ENCODE results near the gene SYTL3.
"Not testable (repeated sequence)": the region's sequence is repeated elsewhere in the genome, so short reads cannot be mapped to it uniquely, and the experiment has no call there.

Gene SYTL3

DNA sequence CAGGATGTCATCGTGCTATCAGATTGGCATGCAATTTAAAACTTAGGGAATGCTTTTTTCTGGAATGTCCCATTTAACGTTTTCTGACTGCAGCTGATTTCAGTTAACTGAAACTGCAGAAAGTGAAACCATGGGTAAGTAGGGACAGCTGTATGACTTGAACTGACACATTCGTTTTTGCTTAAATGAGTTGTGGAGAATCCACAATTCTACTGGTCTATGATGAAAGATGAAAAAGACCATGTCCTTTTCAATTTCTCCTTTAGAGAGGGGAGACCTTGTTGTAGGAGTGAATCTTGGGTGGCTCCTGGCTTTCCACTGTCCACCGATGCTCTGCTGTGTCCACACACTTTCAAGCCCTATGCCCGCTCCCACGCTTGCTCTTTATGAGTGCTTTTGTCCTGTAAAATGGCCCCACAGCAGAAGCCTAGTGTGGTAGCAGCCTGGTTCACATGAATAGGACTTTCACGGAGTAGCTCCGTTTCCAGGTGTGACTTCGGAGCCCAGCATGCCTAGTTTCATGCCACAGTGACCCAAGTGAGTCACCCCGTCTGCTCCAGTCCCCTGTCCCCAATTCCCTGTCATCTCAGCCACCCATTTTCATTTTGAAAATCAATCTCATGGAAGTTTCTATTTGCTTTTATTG lies 27.2 kb upstream of the SYTL3 start:
- no peak for DNase-seq

DNA sequence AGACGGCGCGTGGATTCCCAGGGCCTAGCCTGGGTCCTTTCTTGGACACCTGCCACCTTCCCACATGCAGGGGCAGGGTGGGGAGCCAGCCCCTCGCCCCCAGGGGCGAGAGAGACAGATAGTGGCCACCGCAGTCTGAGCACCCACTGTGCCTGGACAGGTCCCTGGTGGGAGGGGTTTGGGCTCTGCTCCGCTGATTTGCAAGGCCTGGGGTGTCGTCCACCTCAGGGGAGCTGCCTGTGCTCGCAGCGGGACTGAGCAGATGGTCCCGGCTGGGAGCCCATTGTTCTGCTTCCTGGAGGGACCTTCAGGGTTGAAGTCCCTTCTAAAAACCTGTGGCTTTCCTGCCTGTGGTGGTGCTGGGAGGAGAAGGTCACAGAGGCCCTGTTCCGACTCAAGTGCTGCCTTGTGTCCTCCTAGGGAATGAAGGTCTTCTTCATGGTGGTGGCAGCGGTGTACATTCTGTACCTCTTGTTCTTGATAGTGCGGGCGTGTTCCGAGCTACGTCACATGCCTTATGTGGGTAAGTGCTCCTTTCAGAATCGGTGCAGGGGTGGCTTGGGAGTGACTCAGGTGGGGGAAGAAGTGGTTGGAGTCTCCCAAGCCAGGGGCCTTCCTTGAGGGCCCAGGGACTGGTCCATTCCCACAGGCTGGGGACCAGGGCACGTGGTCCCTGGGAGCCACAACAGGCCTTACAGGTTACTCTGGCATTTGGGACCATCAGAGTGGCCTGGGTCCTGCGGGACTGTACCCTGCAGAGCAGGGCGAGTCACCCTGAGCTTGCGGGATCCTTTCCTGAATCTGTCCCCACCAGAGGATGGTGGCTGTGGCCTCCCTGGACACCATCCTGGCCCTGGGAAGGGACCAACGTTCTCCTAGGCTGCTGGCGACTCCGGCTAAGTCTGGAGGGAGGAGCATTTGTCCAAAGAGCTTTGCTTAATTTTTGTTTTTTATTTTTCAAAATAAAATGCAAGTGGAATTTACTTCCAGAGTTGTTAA lies 24.9 kb upstream of the SYTL3 start:
- no peak for DNase-seq

DNA sequence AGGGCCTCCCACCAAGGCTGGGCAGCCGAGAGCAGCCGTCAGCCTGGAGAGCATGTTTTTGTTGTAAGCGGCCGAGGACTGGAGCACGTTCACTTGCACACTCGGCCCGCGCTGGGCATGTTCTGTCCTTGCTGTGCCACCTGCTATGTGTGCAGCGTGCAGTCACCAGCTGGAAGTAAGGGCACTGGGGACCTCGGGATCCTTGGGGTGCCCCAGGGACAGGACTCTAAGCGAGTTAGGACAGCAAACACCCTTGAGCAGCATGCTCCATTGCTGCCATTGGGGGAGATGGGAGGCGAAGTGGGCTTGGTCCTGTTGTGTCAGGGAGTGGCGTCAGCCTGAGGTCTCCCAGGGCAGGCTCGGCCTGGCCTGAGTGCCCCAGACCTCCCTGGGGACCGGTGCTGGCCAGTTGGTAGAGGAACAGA lies 24.0 kb upstream of the SYTL3 start:
- DNase-seq = no peak

DNA sequence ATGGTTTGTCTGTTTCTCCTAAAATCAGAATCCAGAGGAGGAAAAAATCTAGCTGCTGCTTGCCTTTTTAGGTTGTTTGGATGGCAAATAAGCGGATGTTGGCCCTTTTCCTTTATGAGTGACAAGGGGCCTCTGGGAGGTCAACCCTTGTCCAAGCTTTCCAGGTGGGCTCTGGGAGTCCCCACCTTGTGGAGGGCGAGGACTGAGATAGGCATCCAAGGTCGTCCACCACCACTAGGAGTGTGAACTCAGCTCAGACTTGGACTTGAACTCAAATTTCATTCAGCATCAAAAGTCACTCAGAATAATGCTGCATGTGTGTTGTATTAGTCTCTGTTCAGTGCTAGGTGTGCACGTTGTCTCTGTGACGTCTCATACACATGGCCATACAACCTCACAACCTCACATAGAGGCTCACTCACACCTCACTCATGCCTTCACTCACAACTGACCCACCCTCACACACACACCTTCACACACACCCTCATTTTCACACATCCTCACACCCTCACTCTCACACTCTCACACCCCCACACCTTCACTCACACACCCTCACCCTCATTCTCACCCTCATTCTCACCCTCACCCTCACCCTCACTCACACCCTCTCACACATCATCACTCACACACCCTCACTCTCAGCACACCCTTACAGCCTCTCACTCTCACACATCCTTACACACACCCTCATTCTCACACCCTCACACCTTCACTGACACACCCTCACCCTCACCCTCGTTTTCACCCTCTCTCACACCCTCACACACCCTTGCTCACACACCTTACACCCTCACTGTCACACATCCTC lies 23.3 kb upstream of the SYTL3 start:
- no peak for DNase-seq

DNA sequence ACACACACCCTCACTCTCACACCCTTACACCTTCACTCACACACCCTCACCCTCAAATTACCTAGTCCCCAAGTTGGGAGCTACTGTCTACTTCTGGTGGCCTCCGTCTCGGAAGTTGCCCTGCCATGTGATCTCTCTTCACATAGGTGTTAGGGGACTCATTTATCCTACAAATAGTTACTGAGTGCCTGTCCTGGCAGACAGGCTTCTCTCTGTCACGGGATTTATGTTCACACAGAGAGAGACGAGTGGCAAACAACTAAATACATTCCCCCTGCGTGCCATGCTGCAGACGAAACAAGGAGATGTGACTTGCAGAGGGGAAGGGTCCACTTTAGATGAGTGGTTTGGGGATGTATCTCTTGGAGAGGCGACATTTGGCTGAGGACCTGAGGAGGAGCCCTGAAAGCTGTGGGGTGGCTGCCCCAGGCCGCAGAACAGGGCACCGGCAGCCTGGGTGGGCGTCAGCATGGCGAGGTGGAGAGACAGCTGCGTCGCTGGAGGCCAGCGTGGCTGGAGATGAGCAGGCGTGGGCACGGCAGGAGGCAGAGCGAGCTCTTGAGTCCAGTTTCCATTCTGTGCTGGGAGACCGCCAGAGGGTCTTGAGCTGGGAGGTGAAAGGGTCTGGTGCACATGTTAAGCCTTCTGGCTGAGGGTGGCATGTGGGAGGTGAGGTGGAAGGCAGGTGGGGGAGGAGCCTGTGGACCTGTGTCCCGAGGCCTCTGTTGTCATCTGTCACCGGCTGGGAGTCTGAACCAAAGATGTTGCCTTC lies 22.5 kb upstream of the SYTL3 start:
- no peak for DNase-seq

DNA sequence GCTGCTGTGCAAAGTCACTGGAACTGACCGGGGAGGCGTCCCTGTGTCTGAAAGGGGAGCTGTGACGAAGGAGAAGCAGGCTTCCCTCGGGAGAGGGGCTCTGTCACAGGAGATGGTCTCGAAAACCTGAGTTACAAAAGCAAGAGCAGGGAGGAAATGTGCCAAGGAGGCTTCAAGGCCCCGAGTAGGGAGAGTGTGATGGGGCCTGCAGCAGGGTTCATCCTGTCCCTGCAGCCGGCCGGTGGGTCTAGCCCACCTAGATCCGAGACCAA lies 22.0 kb upstream of the SYTL3 start:
- no peak for DNase-seq

DNA sequence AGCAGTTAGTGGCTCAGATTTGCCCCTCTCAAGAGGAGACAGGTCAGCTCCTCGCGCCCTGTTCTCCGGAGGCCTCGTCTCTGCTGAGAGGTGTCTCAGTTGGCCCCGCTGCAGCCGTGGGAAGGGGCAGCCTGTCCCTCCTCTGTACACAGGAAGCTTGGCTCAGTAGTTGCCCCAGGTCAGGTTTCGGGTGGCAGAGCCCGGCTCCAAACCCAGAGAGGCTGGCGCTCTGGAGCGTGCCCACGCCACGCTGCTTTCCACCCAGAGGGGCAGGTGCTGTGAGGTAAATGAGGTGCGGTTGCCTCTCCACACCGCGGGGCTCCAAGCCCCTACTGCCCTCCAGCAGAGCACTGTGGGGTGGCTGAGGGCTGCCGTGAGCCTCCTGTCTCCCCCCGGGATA lies 21.3 kb upstream of the SYTL3 start:
- DNase-seq = no peak

DNA sequence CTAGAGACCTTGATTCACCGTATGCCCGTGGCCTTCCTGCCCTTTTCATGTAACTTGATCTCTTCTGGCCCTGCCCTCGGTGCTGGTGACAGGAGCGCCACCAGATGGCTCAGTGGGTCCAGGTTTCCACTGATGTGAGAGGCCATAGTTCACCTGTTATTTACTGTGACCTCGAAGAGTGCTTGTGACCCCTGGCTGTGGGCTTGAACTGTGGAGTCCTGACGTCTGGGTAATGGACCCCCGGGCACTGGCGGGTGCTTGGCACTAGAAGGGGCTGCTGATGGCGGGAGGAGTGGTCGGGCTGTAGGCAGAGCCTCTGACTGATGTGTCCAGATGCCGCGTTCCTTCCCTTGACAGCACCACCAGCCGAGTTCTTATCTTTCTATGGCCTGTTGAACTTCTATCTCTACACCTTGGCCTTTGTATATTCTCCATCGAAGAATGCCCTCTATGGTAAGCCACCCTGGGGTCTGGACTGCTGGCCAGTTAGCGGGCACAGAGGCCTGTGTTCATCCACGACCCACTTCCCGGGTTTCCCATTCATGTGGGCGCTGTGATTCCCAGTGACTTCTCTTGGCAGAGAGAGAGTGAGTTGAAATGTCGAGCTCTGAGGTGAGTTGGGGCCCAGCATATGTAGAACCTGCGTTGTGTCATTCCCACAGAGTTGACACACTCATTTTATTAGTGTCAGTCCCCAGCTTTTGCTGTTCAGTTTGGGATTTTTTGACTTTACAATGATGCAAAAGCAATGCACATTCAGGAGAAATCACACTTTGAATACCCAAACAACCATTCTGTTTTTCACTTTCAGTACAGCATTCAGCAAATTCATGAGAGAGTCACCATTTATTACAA lies 20.3 kb upstream of the SYTL3 start:
- DNase-seq = no peak

DNA sequence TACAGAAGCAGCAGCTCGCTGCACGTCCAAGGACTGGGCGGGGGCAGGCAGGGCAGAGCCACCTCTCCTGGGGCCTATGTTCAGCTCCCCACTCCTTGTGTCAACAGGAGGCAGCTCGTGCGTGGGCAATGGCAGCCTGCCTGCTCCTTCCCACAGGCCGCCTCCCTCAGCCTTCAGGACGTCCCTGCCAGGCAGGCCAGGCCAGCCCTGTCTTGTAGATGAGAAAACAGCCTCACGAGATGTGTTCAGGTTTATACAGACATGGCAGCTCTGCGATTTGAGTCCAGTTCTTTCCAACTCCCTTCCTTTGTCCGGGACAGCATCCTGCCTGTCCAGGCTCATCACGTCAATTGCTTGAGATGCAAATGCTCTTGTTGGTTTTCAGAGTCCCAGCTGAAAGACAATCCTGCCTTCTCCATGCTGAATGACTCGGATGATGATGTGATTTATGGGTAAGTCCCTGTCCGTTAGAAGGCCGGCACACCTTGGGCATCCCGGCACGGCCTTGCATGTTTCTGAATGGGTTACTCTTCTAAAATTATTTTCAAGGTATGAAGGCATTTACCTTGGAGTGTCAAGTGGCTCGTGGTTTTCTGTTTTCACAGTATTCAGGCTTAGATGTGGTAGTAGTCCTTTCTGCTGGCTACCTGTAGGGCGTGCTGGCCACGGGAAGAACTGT lies 18.8 kb upstream of the SYTL3 start:
- no peak for DNase-seq

DNA sequence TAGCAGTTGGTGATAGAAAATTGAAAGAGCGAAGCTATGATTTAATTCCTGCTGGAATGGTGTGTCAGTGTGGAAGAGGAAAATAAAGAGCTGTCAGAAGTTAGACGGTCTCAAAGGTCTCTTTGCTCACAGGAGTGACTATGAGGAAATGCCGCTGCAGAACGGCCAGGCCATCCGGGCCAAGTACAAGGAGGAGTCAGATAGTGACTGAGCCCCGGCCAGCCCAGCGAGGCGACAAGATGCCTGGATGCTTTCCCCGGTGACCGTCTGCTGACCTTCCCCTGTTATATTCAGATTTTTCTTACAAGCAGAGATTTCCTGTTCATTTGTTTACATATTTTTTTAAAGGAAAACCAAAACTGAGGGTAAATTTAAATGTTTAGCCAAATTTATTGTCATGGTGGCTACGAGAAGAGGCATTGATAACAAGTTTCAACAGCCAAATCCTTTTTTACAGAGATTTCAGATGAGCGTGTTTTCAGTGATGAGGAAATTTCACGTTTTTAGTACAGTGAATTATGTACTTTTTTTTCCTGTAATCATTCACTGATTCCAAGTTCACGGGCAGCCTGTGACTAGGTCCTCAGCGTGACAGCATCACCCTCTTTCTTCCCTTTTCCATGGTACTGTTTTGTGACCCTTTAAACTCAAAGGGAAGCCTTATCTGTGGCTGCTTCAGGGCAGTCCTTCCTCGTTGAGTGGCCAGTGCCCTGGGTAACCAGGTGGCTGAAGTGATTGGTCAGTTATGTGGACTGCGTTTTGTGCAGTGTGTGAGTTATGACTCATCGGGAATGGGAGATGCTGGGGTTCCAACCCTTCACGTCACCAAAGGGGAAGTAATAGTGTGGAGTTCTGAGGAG lies 17.9 kb upstream of the SYTL3 start:
- DNase-seq = no peak

DNA sequence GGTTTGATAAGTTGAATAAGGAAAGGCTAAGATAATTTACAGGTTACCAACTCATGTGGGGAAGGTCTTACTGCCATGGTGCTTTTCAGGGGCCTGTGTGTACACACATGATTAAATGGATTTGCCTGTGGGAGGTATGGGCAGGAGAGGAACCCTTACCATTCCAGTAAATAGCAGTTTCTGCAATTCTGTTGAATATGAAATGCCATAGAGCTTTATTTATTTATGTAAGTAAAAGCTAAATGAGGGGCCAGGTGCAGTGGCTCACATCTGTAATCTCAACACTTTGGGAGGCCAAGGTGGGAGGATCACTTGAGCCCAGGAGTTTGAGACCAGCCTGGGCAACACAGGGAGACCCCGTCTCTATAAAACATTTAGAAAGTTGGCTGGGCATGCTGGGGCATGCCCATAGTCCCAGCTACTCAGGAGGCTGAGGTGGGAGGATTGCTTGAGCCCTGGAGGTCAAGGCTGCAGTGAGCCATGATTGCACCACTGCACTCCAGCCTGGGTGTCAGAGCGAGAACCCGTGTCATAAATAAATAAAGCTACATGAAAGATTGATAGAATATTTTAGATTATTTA lies 17.2 kb upstream of the SYTL3 start:
- DNase-seq = not testable (repeated sequence)

DNA sequence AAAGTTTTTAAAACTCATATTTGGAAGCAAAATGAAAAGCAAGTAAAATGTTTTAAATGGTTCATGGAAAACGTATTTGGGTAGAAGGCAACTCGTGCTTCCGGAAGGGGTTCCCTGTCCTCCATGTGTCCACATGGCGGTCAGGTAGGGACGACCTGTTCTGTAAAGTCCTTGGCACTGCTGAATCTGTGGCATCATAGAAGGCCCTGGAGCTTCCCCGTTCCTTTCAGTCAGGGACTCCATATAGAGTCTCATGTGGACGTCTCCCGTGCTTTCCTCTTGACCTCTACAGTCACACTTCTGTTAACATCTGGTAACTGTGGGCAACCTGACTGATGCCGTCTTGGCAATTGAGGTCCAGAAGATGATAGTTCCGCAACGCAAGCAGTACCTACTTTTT lies 16.7 kb upstream of the SYTL3 start:
- no peak for DNase-seq

DNA sequence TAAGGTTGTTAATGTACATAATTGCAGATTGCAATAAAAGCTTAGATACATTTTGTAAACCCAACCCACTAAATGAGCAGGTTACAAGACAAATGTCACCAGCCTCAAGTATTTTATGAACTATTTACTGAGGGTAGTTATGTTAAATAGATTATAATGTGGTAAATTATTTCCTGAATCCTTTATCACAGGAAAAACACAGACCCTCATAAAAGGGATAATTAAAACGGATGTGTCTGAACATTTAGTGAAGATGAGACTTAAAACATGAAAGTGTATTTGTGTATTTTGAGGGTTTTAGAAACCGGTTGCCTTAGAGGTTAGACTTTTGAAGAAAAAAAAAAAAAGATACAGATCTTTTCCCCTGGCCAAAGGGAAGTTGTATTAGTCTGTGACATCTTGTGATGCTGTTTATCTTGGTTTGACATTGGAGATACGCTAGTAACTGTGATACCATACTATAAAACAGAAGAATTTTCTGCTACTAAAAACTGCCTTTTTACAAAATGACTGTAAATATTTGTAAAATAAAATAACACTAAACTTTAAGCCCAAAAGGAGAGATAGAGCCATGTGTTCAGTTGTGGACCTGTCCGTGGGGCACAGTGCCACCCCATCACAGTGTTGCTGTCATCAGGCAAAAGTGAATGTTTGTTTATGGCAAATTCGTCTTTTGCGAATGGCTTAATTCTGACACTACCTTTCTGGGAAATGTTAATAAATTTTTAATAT lies 15.0 kb upstream of the SYTL3 start:
- DNase-seq = no peak

DNA sequence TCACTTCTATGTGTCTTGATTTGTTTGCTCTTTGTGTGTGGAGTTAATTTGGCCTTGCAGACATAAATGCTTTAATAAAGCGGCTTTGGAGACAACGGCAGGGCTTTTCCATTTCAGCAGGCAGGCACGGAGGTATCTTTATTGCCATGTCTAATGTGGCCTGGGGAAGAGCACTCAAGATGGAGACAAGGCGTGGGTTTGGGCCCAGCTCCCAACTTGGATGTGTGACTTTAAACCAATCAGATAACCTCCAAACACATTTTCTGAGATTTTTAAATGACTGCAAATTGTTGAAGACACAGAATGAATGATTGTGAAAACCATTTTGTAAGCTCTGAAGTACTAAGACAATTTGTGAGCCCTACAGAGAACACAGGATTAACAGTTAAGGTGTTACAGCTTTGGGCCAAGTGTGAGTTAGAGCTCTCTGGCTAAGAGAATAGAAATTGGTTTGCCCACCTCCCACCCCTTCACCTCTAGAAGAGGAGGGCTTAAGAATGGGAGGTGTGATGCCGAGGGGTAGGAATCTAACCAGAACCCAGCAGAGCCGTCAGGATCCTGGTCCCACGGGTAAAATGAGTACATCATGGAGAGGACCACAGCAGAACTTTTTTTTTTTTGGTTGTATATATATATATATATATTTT lies 14.3 kb upstream of the SYTL3 start:
- DNase-seq = no peak

DNA sequence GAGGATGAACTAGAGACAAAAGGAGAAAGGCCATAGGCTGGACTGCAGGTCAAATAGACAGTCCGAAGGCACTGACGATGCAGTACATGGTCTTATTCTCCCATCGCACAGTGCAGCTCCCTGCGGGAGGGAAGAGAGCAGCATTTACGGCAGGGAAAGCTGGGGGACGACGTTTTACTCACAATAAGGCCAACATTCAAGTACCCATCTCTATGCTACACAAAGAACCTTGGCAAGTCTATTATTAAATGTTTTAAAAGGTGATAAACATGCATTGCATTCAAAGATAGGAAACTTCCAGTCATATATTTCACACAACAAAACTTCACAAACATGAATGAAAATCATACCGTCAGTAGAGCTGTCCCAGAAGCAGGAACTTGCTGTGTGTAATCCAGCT lies 13.1 kb upstream of the SYTL3 start:
- DNase-seq = no peak

DNA sequence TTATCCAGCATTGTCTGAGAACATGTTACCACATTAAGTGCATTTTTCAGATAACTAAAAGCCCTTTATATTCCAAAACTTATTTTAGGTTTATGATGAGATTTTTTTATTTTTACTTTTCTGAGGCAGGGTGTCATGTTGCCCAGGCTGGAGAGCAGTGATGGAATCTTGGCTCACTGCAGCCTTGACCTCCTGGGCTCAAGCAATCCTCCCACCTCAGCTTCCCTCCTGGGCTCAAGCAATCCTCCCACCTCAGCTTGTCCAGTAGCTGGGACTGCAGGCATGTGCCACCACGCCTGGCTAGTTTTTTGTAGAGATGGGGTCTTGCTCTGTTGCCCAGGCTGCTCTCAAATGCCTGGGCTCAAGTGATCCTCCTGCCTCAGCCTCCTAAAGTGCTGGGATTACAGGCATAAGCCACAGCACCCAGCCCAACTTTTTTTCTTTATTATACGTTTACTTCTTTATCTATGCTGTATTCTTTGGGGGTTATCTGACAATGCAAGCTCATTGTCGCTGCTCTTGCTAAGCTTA lies 11.5 kb upstream of the SYTL3 start:
- no peak for DNase-seq

DNA sequence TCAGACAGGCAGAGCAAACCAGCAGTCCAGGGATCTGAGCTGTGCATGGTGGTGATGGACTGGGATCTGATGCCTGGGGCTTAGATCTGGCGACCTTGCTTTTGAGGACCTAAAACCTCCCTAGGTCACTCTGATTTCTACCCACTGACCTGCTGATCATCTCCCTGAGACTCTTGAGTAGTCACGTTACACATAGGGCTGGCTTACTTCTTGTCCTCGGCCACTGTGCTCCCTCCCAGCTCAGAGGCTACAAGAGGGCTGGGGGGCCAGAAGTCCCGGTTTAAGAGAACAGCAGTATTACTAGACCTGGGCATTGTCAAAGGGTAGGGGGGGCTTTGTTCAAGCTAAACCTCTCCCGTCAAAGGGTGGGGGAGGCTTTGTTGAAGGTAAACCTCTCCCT lies 10.8 kb upstream of the SYTL3 start:
- no peak for DNase-seq

DNA sequence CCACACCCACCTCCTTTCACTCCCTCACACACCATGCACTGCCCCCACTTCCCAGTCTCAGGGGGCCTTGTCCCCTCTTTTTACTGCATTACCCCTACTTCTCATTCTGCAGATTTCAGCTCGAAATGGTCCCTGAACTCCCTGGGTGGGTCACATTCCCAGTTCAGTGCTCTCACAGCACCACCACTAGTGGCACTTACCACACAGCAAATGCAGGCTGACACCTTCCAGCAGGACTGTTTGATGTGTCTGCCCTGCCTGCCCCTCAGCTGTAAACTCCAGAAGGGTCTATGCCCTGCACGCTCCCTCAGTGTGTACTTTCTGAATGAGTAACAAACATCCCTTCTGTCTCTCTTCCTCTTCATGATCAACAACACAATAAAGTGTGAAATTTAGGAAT lies 9.3 kb upstream of the SYTL3 start:
- no peak for DNase-seq

All from NCI-H1417 treated with DMSO at 0.1 percent for 48 hours (cell line).